GM23338 (cell line): ENCODE results near the gene RASGRP4.

Experiments
- CREB1 ChIP-seq: fragments of 250-450 bp; sonication (Bioruptor Pico); IDR thresholded peaks from 2 replicates; pipeline ENCODE4 v1.5.0; 2020; ENCODE audit warnings: low read depth, mild to moderate bottlenecking, moderate library complexity
- CTCF ChIP-seq, 2 experiments: fragments of 200-600 bp in 1 of 2; sonication (generic) in 1 of 2; conservative IDR thresholded peaks; 2 replicates each; pipeline versions ENCODE4 v1.5.1 to v1.6.1; 2016 to 2017; ENCODE audit warnings: antibody characterized with exemption in 2 of 2, low read depth in 2 of 2, mild to moderate bottlenecking in 2 of 2, moderate library complexity in 1 of 2
- EZH2 ChIP-seq: fragments of 200-600 bp; sonication (generic); IDR thresholded peaks from one replicate; pipeline ENCODE4 v1.8.0; 2017; ENCODE audit warnings: antibody characterized with exemption, mild to moderate bottlenecking, low read depth; ENCODE audit not compliant: unreplicated experiment
- EZH2phosphoT487 ChIP-seq: fragments of 200-600 bp; sonication (generic); IDR thresholded peaks from one replicate; pipeline ENCODE4 v1.8.1; 2018; ENCODE audit warnings: antibody characterized with exemption; ENCODE audit not compliant: unreplicated experiment
- NANOG ChIP-seq: IDR thresholded peaks from 2 replicates; pipeline ENCODE4 v1.6.1; 2016; ENCODE audit warnings: antibody characterized with exemption, borderline replicate concordance
- POLR2AphosphoS5 ChIP-seq: IDR thresholded peaks from 2 replicates; pipeline ENCODE4 v1.6.1; 2016; ENCODE audit warnings: antibody characterized with exemption, low read depth
- REST ChIP-seq: IDR thresholded peaks from one replicate; pipeline ENCODE4 v1.6.1; 2018; ENCODE audit warnings: antibody characterized with exemption; ENCODE audit not compliant: unreplicated experiment

- TF ChIP-seq CTCF (conservative IDR thresholded peaks at IDR 0.05; ENCODE audit: low read depth in 2 of 2) = no peak
- TF ChIP-seq REST = no peak
- TF ChIP-seq EZH2phosphoT487 = no peak
- TF ChIP-seq POLR2AphosphoS5 = no peak
- TF ChIP-seq EZH2 = no peak
- no peak for TF ChIP-seq CREB1 (CRISPR knock-in tag)
- TF ChIP-seq NANOG = no peak
Measured at GRCh38 chr19:38421856-38422255, 4.2 kb downstream of the RASGRP4 start.
